ENCODE results near the gene LAG3.

The LAG3 gene

GRCh38 chr12:6772726-6773589, 638 bp downstream of the LAG3 start:
- no peak for TF ChIP-seq CTCF (IDR thresholded peaks at IDR 0.05; ENCODE audit: borderline replicate concordance, insufficient read depth, low read depth, low read length)
- no peak overlapping the region for H3K4me3 ChIP-seq (ENCODE audit: low read depth, low read length)

GRCh38 chr12:6773590-6774351, 1.5 kb downstream of the LAG3 start:
- peak overlapping the region; percentile 5 for H3K4me3 ChIP-seq (ENCODE audit: low read depth, low read length)
- no peak for TF ChIP-seq CTCF (IDR thresholded peaks at IDR 0.05; ENCODE audit: borderline replicate concordance, insufficient read depth, low read depth, low read length)

- TF ChIP-seq CTCF (IDR thresholded peaks at IDR 0.05; ENCODE audit: borderline replicate concordance, insufficient read depth, low read depth, low read length): no peak
- no peak overlapping the region for H3K4me3 ChIP-seq (ENCODE audit: low read depth, low read length)
Observed at GRCh38 chr12:6774499-6775062, 2.3 kb downstream of the LAG3 start.

GRCh38 chr12:6775185-6776174, 3.2 kb downstream of the LAG3 start:
- no peak overlapping the region for H3K4me3 ChIP-seq (ENCODE audit: low read depth, low read length)
- no peak for TF ChIP-seq CTCF (IDR thresholded peaks at IDR 0.05; ENCODE audit: borderline replicate concordance, insufficient read depth, low read depth, low read length)

- H3K4me3 ChIP-seq (ENCODE audit: low read depth, low read length): no peak overlapping the region
- no peak for TF ChIP-seq CTCF (IDR thresholded peaks at IDR 0.05; ENCODE audit: borderline replicate concordance, insufficient read depth, low read depth, low read length)
Observed at GRCh38 chr12:6777386-6777785, 5.1 kb downstream of the LAG3 start.

GRCh38 chr12:6778217-6778573, 5.9 kb downstream of the LAG3 start:
- no peak overlapping the region for H3K4me3 ChIP-seq (ENCODE audit: low read depth, low read length)
- TF ChIP-seq CTCF (IDR thresholded peaks at IDR 0.05; ENCODE audit: borderline replicate concordance, insufficient read depth, low read depth, low read length): no peak

Data from GM12875 (cell line).